Lower leg skin (tissue), 3 donors: Measurements from ENCODE around the gene MATN1.

Experiments
- CTCF ChIP-seq, 3 donors: fragments of 450-650 bp; IDR thresholded peaks; one replicate each; pipeline ENCODE4 v1.5.1; 2016; ENCODE audit warnings: antibody characterized with exemption in 3 of 3, mild to moderate bottlenecking in 3 of 3, moderate library complexity in 2 of 3
- POLR2A ChIP-seq, 2 donors: fragments of 450-650 bp; IDR thresholded peaks; one replicate each; pipeline ENCODE4 v1.6.1; 2016 to 2017; ENCODE audit warnings: antibody characterized with exemption in 2 of 2, mild to moderate bottlenecking in 1 of 2, moderate library complexity in 1 of 2

DNA sequence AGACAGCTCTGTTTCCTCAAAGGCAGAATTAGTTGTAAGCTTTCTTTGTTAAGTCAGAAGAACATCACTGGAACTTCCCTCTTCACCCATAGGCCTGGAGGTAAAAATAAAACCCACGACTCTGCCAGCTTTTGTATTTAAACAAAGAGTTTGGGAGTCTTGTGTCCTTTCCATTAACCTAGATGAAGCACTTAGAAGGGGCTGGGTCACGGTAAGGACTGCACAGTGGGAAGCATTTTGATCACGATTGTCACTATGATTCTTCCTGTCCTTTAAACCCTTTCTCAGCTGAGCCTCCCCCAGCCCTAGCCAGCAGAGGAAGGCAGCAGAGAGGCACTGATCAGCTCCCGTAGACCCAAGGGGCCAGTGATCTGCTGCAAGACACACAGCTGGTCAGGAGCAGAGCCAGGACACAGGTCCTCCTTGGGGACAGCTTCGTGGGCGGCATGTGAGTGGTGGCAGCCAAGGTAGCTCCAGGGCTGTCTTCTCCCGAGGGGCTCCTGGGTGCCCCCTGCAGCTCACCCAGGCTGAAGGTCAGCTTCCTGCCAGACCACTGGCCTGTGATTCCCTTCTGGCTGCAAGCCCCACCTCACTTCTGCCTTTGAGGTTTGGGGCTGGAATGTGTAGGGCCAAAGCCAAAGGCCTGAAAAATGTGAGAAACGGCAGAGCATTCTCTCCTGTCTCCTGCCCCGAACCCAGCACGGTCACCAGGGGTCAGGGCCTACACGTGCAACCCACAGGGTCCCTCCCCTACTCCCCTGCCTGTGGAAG is 38.2 kb upstream of the MATN1 start:
- TF ChIP-seq CTCF (IDR thresholded peaks at IDR 0.05) (no peak), POLR2A (IDR thresholded peaks at IDR 0.05) (no peak)
